Stimulated activated CD8-positive, alpha-beta memory T cell treated with anti-CD3 and anti-CD28 coated beads, Interleukin-7, amount 100 ng/mL, for 4 hours (primary cell): Measurements from ENCODE around the gene CARMIL3.
"Not testable (repeated sequence)": the region's sequence is repeated elsewhere in the genome, so short reads cannot be mapped to it uniquely, and the experiment has no call there.

Experiments used
- DNase-seq, 2 donors: peaks; one replicate each; pipeline ENCODE4 v3.0.0-alpha.2; 2020; ENCODE audit warnings: low read depth in 2 of 2

The CARMIL3 gene, protein sequence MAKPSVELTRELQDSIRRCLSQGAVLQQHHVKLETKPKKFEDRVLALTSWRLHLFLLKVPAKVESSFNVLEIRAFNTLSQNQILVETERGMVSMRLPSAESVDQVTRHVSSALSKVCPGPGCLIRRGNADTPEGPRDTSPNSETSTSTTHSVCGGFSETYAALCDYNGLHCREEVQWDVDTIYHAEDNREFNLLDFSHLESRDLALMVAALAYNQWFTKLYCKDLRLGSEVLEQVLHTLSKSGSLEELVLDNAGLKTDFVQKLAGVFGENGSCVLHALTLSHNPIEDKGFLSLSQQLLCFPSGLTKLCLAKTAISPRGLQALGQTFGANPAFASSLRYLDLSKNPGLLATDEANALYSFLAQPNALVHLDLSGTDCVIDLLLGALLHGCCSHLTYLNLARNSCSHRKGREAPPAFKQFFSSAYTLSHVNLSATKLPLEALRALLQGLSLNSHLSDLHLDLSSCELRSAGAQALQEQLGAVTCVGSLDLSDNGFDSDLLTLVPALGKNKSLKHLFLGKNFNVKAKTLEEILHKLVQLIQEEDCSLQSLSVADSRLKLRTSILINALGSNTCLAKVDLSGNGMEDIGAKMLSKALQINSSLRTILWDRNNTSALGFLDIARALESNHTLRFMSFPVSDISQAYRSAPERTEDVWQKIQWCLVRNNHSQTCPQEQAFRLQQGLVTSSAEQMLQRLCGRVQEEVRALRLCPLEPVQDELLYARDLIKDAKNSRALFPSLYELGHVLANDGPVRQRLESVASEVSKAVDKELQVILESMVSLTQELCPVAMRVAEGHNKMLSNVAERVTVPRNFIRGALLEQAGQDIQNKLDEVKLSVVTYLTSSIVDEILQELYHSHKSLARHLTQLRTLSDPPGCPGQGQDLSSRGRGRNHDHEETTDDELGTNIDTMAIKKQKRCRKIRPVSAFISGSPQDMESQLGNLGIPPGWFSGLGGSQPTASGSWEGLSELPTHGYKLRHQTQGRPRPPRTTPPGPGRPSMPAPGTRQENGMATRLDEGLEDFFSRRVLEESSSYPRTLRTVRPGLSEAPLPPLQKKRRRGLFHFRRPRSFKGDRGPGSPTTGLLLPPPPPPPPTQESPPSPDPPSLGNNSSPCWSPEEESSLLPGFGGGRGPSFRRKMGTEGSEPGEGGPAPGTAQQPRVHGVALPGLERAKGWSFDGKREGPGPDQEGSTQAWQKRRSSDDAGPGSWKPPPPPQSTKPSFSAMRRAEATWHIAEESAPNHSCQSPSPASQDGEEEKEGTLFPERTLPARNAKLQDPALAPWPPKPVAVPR (N-terminal part only)

DNA sequence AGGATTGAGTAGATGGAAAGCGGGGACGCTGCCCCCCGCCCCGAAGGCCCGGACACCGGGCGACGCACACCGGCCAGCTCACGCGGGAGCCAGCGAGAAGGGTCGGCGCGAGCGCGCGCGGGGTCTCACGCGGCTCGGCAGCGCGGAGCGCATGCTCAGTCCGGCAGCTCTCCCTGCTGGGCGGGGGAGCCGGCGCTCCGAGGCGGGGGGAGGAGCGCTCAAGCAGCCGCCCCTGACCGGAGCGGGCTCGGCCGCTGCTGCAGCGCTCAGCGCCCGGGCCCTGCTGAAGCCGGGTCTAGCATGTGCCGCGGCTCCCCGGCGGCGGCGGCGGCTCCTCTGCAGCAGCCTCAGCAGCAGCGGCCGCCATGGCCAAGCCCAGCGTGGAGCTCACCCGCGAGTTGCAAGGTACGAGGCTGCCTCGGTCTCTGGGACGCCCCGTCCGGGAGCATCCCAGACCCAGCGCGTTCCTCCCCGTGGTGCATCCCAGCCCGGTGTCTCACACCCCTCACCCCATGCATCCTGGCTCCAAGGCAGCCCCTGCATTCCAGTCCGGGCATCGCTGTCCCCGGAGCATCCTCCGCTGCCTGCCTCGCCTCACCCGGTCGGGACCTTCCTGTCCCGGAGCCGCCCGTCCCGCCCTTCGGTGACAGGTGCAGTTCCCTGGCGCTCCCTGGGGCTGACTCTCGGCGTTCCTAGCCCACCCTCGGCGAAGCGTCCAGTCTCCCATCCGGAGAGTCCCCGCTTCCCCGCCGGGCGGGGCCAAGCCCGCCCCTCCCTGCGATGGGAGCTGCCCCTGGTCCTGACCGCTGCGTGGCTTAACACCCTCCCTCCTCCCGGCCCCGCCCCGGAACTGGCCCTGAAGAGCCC is at the start of gene CARMIL3:
TSS of gene CARMIL3 (plus strand) at position 221 of the 867 bp plus-strand sequence. CDS start at position 366, 145 bp downstream.
- DNase-seq = peak in 1 of 2 donors; percentile 60

DNA sequence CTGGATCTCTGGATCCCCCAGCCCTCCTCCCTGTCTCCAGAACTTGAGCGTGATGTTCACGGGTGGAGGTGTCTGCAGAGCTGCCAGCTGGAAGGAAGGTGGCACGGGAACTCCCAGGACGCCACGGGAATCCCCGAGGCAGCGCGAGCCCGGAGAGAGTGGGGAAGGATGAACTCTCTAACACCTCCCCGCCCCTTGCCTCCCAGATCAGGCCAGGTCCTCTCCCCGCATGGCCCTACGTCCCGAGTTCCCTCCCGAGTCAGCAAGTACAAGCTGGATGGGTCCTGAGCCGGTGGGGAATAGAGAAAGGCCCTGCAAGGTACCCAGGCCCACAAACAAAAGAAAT is 45.4 kb upstream of the CARMIL3 start:
- not testable (repeated sequence) for DNase-seq

DNA sequence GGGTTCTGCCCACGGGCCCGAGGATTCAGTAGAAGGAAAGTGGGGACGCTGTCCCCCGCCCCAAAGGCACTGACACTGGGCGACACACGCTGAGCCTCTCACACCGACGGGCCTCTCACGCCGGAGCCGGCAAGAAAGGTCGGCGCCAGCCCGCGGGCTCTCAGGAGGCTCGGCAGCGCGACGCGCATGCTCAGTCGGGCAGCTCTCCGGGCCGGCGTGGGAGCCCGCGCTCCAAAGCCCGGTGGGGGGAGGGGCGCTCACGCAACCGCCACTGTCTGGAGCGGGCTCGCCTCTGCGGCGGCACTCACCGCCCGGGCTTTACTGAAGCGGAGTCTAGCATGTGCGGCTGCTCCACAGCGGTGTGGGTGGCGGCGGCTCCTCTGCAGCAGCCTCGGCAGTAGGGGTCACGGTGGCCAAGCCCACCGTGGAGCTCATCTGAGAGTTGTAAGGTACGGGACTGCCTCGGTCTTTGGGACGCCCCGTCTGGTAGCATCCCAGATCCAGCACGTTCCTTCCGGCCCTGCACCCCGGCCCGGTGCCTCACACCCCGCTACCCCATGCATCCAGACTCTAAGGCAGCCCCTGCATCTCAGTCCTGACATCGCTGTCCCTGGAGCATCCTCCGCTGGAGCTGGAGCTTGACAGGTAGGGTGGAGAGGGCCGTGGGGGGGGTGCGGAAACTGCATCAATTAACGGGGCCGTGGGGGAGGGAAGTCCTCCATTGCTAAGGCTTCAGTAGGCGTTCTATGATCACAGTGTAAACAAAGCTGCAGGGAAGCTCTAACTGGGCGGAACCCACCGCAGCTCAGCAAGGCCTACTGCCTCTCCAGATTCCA is 44.8 kb upstream of the CARMIL3 start:
- peak; percentile 30 to 56 for DNase-seq

DNA sequence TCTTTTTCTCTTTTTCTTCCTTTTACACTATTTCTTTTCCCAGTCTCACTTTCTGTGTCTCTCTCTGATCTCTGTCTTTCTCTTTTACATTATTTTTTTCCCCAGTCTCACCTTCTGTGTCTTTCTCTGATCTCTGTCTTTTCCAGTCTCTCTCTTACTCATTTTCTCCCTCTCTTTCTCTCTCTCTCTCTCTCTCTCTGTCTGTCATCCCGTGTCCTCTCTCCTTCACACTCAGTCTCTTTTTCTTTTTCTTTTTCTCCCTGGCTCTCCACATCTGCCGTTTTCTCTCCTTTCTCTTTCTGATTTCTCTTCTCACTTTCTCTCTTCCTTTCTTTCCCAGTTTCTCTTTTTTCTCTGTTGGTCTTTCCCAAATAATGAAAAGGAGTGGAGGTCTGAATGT is 40.8 kb upstream of the CARMIL3 start:
- DNase-seq = no peak

DNA sequence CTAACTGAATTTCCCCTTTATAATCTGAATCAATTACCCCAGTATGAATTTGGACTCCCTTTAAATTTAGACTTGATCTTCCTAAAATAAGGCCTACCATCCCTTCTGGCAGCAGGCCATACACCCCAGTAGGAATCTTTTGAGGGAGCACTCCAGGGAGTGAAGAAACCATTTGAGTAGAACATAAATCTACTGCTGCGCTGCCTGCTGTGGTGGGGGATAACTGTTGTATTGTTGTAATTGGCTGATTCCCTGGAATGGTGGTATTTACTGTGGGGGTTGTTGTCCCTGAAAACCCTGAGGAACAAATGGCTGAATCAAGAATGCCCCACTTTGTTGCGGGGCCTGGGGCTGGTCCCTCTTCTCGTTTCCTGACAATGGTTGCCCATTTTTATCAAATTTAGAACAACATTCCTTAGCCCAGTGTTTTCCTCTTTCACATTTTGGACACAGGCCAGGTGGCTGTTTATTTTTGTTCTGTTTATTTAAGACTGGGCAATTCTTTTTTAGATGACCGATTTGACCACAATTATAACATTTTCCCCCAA is 39.0 kb upstream of the CARMIL3 start:
- not testable (repeated sequence) for DNase-seq

DNA sequence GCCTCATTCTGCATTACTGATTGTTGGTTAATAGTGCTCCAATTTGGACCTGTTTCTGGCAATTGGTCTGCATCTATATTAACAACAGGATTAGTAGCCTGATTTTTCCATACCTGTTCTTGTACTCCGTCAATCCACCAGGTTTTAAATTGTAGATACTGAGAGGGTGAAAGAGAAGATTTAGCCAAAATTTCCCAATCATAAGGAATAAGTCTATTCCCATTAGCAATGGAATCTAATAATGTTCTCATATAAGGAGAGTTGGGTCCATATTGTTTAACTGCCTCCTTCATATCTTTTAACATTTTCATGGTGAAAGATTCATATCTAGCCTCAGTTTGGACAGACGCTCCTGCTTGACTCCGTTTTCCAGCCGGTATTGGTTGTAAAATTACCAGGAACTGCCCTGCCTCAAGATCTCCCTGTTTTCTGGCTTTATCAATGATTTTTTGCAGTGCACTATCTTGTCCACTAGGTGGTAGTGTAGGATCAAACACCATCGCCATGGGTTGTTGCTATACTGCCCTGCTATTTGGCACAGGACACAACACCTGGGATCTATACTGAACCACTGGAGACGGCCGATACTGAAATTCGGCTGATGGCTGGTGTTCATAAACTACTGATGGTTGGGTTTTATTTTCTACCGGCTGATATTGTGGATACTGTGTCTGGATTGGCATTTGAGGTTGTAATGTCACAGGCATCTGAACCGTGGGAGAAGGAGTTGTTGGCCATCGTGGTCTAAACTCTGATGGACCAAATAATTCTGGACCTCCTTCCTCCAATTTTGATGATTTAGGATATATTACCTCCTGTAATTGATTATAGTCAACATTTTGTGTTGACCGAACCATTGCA is 37.9 kb upstream of the CARMIL3 start:
- DNase-seq = no peak

DNA sequence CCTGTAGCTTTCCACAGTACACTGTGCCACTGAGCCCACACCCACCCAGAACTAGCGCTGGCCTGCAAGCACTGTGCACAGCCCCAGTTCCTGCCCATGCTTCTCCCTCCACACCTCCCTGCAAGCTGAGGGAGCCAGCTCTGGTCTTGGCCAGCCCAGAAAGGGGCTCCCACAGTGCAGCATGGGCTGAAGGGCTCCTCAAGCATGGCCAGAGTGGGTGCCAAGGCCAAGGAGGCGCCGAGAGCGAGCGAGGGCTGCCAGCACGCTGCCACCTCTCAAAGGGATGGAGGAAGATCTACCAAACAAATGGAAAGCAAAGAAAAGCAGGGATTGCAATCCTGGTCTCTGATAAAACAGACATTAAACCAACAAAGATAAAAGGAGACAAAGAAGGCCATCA is 36.1 kb upstream of the CARMIL3 start:
- DNase-seq = not testable (repeated sequence)

DNA sequence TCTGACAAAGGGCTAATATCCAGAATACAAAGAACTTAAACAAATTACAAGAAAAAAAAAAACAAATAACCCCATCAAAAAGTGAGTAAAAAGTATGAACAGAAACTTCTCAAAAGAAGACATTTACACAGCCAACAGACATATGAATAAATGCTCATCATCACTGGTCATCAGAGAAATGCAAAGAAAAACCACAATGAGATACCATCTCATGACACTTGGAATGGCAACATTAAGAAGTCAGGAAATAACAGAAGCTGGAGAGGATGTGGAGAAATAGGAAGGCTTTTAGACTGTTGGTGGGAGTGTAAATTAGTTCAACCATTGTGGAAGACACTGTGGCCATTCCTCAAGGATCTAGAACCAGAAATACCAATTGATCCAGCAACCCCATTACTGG is 32.8 kb upstream of the CARMIL3 start:
- DNase-seq = not testable (repeated sequence)

DNA sequence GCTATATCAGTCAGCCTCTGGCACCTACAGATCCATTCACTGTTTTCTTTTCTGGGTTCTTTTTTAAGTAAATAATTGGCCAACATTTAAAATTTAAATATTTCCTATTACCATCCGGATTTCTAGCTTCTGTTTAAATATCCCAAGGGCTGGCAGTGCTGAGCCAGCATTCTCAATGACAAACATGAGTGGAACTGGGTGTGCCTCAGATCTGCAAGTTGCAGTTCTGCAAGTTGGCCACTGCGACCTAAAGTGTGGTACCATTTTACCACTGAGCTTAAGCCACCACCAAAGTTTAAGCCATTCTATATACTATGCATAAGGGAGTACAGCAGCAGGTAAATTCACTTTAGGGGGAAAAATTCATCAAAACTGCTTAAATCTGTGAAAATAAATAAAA is 31.9 kb upstream of the CARMIL3 start:
- DNase-seq = not testable (repeated sequence)

DNA sequence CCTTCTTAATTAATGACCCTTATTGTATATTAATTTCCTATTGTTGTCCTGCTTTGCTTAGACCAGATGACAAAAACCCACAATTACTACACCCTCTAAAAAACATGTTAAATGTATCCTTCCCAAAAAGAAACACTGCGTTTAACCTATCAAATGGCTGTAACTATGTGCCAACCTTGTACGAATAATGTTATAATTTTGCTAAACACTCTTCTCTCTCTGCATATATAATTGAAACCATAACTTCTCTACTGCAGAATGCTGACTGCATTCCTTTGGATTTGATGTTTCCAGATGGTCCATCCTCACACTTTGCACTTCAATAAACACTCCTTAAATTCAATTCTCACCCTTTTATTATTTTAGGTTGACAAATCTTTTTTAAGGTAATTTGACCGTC is 31.3 kb upstream of the CARMIL3 start:
- DNase-seq = not testable (repeated sequence)

DNA sequence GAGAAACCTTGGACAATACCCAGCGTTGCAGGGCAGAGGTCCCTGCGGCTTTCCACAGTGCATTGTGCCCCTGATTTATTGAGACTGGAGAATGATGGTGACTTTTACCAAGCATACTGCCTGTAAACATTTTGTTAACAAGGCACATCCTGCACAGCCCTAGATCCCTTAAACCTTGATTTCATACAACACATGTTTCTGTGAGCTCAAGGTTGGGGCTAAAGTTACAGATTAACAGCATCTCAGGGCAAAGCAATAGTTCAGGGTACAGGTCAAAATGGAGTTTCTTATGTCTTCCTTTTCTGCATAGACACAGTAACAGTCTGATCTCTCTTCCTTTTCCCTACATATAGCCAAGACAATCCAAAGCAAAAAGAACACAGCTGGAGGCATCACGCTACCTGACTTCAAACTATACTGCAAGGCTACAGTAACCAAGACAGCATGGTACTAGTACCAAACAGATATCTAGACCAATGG is 26.8 kb upstream of the CARMIL3 start:
- not testable (repeated sequence) for DNase-seq

DNA sequence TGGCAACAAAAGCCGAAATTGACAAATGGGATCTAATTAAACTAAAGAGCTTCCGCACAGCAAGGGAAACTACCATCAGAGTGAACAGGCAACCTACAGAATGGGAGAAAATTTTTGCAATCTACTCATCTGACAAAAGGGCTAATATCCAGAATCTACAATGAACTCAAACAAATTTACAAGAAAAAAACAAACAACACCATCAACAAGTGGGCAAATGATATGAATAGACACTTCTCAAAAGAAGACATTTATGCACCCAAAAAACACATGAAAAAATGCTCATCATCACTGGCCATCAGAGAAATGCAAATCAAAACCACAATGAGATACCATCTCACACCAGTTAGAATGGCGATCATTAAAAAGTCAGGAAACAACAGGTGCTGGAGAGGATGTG is 22.1 kb upstream of the CARMIL3 start:
- DNase-seq = not testable (repeated sequence)

DNA sequence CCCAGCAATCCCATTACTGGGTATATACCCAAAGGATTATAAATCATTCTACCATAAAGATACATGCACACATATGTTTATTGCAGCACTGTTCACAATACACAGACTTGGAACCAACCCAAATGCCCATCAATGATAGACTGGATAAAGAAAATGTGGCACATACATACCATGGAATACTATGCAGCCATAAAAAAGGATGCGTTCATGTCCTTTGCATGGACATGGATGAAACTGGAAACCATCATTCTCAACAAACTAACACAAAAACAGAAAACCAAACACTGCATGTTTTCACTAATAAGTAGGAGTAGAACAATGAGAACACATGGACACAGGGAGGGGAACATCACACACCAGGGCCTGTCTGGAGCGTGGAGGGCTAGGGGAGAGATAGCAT is 20.5 kb upstream of the CARMIL3 start:
- not testable (repeated sequence) for DNase-seq

DNA sequence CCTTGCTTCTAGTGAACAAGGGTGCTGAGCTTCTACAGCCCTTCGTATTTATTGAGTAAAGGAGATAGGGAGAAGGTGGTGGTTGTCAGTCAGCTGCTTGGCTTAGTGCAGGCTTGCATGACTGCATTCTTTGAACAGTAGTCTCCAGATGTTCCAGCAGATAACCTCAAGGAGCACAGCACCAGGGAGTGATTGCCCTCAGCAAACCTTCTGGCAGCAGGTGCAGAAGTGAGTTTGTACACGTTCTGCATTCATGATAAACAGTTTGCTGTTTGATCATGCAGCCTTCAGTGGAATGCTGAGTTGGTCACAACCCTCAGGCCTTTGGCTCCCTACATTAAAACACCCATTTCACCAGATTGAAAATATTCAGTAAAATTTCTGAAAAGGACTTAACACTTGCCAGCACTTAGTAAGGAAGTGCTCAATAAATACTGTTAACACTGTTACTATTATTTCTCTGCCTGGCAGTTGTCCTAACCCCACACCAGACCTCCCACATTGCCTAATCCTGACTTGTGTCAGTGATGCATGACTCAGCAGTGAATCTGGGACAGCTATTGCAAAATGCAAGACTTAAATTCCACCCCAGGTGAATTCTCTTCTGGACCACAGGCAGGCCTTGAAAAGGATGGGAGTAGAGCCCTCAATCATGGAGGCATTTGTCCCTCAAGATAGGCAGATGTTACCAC is 18.9 kb upstream of the CARMIL3 start:
- no peak for DNase-seq

DNA sequence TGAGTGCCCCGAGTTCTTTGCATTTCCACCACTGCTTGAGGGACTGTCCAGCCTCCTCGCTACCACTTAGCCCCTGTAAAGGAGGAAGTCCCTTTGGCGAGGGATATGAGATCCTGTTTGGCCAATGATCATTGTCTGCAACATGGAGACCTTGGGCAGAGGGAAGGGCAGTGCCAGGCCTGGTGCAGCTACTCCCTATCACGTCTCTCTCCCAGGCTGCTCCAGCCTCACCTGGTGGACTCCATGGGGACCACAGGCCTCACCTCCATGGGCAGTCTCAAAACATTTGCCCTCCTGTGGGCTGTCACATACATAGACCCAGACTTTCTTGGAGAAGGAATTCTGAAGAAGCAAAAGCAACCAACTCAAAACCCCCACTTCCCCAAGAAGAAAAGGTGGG is 16.0 kb upstream of the CARMIL3 start:
- DNase-seq = not testable (repeated sequence)

DNA sequence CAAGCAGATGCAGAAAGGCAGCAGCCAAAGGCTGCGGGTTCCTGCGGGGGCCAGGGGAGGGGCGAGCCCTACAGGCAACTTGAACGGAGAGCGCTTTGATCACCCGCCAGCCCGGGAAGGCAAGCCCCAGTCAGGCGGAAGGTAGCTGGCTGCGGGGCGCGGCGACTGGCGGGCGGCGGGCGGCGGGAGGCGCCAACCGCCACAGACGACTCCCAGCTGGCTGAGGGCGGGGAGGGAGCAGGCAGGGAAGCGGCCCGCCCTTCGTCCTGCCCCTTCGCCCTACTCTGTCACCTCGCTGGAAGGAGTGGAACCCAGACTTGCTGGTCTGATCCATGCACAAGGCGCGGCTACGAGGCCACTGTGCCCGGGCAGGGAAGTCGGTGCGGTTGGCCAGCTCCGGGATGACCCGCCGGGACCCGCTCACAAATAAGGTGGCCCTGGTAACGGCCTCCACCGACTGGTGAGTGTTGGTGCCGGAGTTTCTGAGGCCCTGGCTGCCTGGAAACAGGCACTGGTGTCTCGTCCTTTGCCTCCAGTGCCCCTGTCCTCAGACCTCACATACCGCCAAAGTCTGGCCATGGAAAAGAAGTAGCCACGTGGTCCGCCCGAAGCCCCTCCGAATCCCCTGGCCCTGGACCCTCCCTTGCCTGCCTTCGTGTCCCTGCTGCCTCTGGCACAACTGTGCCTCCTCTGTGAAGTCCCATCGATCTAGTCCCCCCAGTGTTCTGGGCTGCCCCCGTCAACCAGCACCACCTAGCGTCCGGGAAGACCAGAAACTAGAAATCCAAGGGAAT is 15.4 kb upstream of the CARMIL3 start:
- DNase-seq = peak; percentile 55 to 56
